Stomach (tissue), 9 donors: ENCODE measurements around the gene CLK2. TPM values are rescaled to one million over a fixed set of nuclear protein-coding genes. Genes with fewer than 3 reads are reported as not detected.

Source experiments
- DNase-seq, 2 donors: peaks; one replicate each; pipeline versions ENCODE4 v3.0.0 to v3.0.0-alpha.2; 2013 to 2019
- H3K27ac ChIP-seq, 5 donors: fragments of 200-600 bp in 4 of 5; sonication (generic) in 4 of 5; one replicate each; pipeline ENCODE4 v1.5.1; 2013 to 2019; ENCODE audit warnings: mild to moderate bottlenecking in 1 of 5, moderate library complexity in 1 of 5
- H3K27me3 ChIP-seq, 3 donors: fragments of 200-600 bp; sonication (generic); one replicate each; pipeline ENCODE4 v1.5.1; 2017 to 2019; ENCODE audit warnings: mixed run types in 1 of 3
- H3K36me3 ChIP-seq, 4 donors: fragments of 200-600 bp; sonication (generic); 1 replicate in 3 of 4; 2 replicates in 1 of 4; pipeline ENCODE4 v1.5.1; 2016 to 2019
- H3K4me1 ChIP-seq, 4 donors: fragments of 200-600 bp; sonication (generic); one replicate each; pipeline ENCODE4 v1.5.1; 2016 to 2019
- H3K4me3 ChIP-seq, 4 donors: fragments of 200-600 bp; sonication (generic) in 3 of 4; one replicate each; pipeline ENCODE4 v1.5.1; 2016 to 2019; ENCODE audit warnings: mild to moderate bottlenecking in 1 of 4
- H3K9me3 ChIP-seq, 4 donors: fragments of 200-600 bp; sonication (generic); one replicate each; pipeline ENCODE4 v1.5.1; 2016 to 2019
- CTCF ChIP-seq, 7 experiments: fragments of 450-650 bp in 4 of 7; fragments of 200-600 bp in 3 of 7; sonication (generic) in 3 of 7; IDR thresholded peaks; one replicate each; pipeline ENCODE4 v1.5.1; 2016 to 2019; ENCODE audit warnings: antibody characterized with exemption in 7 of 7, control low read depth in 2 of 7, mild to moderate bottlenecking in 1 of 7
- EP300 ChIP-seq: sonication (generic); formaldehyde crosslinking; IDR thresholded peaks from one replicate; pipeline ENCODE4 v1.6.1; 2017; ENCODE audit warnings: antibody characterized with exemption
- POLR2A ChIP-seq, 4 donors: fragments of 450-650 bp; IDR thresholded peaks; one replicate each; pipeline ENCODE4 v1.6.1; 2016; ENCODE audit warnings: antibody characterized with exemption in 4 of 4, control low read depth in 2 of 4, mild to moderate bottlenecking in 1 of 4, moderate library complexity in 1 of 4
- POLR2AphosphoS5 ChIP-seq, 3 donors: sonication (generic); formaldehyde crosslinking; IDR thresholded peaks; one replicate each; pipeline ENCODE4 v1.6.1; 2016; ENCODE audit warnings: antibody characterized with exemption in 3 of 3
- WGBS, 5 donors: extraction: QIAGEN DNeasy Blood & Tissue Kit in 3 of 5; methylation state at CpG; one replicate each; pipeline versions ENCODE4 v1.1.5 to v1.1.7; 2013 to 2018; 5-methylcytosine and 5-hydroxymethylcytosine counted together
- intact Hi-C: fragments of 100-400 bp; cut with DNase I; formaldehyde crosslinking; loops from one replicate; pipeline ENCODE4 v1.15.1; 2023; ENCODE audit warnings: low total_unique reads
- polyA plus RNA-seq, 3 donors: library from polyadenylated mRNA; stranded (reverse); fragments of 200-250 nt; gene quantifications; one replicate each; pipeline ENCODE4 v1.2.3, GENCODE V29; 2013
- total RNA-seq, 5 donors: library from RNA; depleted of rRNA; stranded (reverse); fragments of >200 nt; gene quantifications; one replicate each; pipeline versions ENCODE4 v1.1.0 to v1.2.3, GENCODE V29; 2014 to 2016
- donor health status: healthy with polysubstance abuse.
- donor health status: Bipolar disorder and iron deficiency.
- donor health status: healthy.

Gene CLK2
- total and polyA plus RNA-seq, 8 donors, result 16.0 to 77.6 (median 43.3) TPM

DNA sequence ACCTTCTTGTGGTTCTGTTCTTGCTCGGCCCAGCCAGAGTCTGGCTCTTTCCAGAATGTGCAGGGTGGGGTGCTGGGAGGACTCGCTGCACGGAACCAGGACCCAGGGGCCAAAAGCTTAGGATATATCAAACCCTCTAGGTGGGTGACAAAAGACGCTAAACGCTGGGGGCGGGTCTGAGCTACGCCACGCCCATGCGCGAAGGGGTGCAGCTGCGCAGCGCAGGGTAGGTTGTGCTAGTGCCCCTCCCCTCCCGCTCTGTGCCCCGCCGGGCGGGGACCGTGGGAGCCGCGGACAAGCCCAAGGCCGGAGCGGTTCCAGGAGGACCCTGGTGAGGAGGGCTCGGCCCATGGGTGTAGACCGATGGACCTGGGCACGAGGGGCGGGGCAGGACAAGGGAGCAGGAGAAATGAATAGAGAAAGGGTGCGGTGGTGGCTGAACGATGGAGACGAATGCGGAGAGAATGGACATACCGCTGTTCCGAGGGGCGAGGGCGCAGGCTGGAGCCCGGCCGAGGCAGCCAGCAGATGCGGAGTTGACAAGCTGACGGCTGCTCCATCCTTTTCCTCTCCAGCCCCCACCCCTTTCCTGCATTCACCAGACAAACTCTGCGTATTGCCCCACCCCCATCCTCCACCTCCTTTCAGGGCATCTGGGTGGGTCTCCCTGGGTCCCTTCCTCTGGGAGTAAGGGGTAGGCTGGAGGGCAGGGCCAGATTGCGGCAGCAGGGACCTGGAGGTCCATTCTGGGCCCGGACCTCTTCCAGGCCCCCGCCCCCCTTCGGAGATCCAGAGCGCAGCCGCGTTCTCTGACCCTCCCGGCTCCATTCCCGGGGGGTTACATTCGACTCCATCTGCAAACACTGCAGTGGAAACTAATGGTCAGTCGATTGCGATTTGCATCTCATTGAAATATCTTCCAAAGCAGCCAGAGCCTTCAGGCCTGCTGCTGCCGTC is 47.6 kb upstream of the CLK2 start, which contains the start of gene RUSC1:
Gene RUSC1 (plus strand): TSS at position 234 of the 957 bp plus-strand sequence. CDS start 880 bp downstream, outside the sequence.
- Histone ChIP-seq H3K36me3 (peaks cover 0 to 26% (median 18%) of the 10 kb centered on the region in 4 donors), H3K27me3 (no peaks in the 10 kb centered on the region), H3K9me3 (no peaks in the 10 kb centered on the region), H3K4me3 (peak within 1 kb of the TSS; percentile 55 to 96 (median 78)), H3K27ac (peak within 1 kb of the TSS; percentile 28 to 99 (median 98)), H3K4me1 (peaks cover 34 to 50% (median 43%) of the 10 kb centered on the region in 4 donors)
- intact Hi-C loops, result no loop called here
- WGBS, 5 donors, result 8 to 20% (median 14%) methylated on average over 45 to 51 of the region's 51 CpGs
- DNase-seq, result peak; percentile 75 to 94
- TF ChIP-seq CTCF (IDR thresholded peaks at IDR 0.05) (no peak), POLR2AphosphoS5 (IDR thresholded peaks at IDR 0.05) (peak in 2 of 3 donors; percentile 30 to 82)

GRCh38 chr1:155320252-155320651 is 46.9 kb upstream of the CLK2 start:
- peaks cover 27 to 43% (median 36%) of the 10 kb centered on the region in 4 donors for H3K4me1 ChIP-seq
- peak overlapping the region in 4 of 5 donors; percentile 96 to 99 (median 98) for H3K27ac ChIP-seq
- no peaks in the 10 kb centered on the region for H3K9me3 ChIP-seq
- intact Hi-C loops, result no loop called here
- no peak for TF ChIP-seq EP300
- no peak for TF ChIP-seq POLR2A (IDR thresholded peaks at IDR 0.05)
- TF ChIP-seq CTCF (IDR thresholded peaks at IDR 0.05), result no peak
- no peak for TF ChIP-seq POLR2AphosphoS5 (IDR thresholded peaks at IDR 0.05)
- H3K4me3 ChIP-seq, result peak overlapping the region; percentile 55 to 96 (median 78)
- WGBS, 5 donors, result 24 to 30% (median 28%) methylated on average over 11 of the region's 11 CpGs
- no peak for DNase-seq
- peaks cover 2 to 33% (median 24%) of the 10 kb centered on the region in 4 donors for H3K36me3 ChIP-seq
- H3K27me3 ChIP-seq, result no peaks in the 10 kb centered on the region

DNA sequence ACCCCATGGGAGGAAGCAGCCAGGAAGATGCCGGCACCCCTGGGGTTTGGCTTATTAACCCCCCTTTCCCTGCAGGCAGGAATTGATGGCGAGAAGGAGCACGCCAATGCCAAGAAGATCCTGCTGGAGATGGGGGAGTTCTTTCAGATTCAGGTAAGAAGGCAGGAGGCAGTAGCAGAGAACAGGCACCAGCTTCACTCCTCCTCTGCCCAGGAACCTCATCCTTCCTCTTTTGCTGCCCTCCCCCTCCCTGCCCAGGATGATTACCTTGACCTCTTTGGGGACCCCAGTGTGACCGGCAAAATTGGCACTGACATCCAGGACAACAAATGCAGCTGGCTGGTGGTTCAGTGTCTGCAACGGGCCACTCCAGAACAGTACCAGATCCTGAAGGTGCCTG is 46.2 kb upstream of the CLK2 start:
- peaks cover 23 to 37% (median 31%) of the 10 kb centered on the region in 4 donors for H3K4me1 ChIP-seq
- no peaks in the 10 kb centered on the region for H3K27me3 ChIP-seq
- no peaks in the 10 kb centered on the region for H3K9me3 ChIP-seq
- WGBS, 5 donors, result 73 to 76% (median 74%) methylated on average over 5 of the region's 5 CpGs
- DNase-seq, result no peak
- H3K27ac ChIP-seq, result no peak overlapping the region
- peaks cover 3 to 39% (median 31%) of the 10 kb centered on the region in 4 donors for H3K36me3 ChIP-seq
- intact Hi-C loops, result no loop called here
- no peak overlapping the region for H3K4me3 ChIP-seq
- TF ChIP-seq EP300, result no peak
- no peak for TF ChIP-seq POLR2A (IDR thresholded peaks at IDR 0.05)
- no peak for TF ChIP-seq POLR2AphosphoS5 (IDR thresholded peaks at IDR 0.05)
- no peak for TF ChIP-seq CTCF (IDR thresholded peaks at IDR 0.05)

DNA sequence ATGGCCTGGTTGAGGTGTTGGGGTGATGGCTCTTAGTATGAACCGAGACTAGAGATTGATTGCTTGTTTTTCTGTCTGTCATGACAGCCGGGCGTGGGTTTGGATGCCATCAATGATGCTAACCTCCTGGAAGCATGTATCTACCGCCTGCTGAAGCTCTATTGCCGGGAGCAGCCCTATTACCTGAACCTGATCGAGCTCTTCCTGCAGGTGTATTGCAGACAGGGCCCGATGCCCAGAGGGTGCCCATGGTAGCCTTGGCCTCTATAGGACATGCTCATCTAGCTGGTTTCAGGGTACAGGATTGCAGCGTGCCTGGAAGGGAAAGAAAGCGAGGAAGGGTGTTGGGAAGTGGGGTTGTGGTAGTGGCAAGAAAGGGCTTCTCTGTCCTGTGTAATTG is 44.8 kb upstream of the CLK2 start:
- no peak overlapping the region for H3K27ac ChIP-seq
- no peaks in the 10 kb centered on the region for H3K27me3 ChIP-seq
- H3K4me3 ChIP-seq, result no peak overlapping the region
- WGBS, 5 donors, result 89 to 96% (median 92%) methylated on average over 9 of the region's 9 CpGs
- TF ChIP-seq EP300 (no peak), CTCF (IDR thresholded peaks at IDR 0.05) (no peak), POLR2AphosphoS5 (IDR thresholded peaks at IDR 0.05) (no peak), POLR2A (IDR thresholded peaks at IDR 0.05) (no peak)
- H3K9me3 ChIP-seq, result no peaks in the 10 kb centered on the region
- peaks cover 3 to 53% (median 46%) of the 10 kb centered on the region in 4 donors for H3K36me3 ChIP-seq
- no peak for DNase-seq
- intact Hi-C loops, result no loop called here
- peaks cover 23 to 37% (median 30%) of the 10 kb centered on the region in 4 donors for H3K4me1 ChIP-seq
